Measurements from ENCODE around the gene PTPRK. TPM values are rescaled to one million over a fixed set of nuclear protein-coding genes. Genes with fewer than 3 reads are reported as not detected.

Gene PTPRK
- polyA plus RNA-seq, 3 donors: 0.01 TPM; not detected in 2

- no peak overlapping the region for H3K27ac ChIP-seq (ENCODE audit: low read depth in 1 of 2, low read length in 2 of 2)
- no peak for DNase-seq
- Mint-ChIP-seq H3K4me1 (peaks cover 3% of the 10 kb centered on the region), H3K27me3 (ENCODE audit: low read depth in 3 of 3) (peaks cover 0 to 2% (median 0%) of the 10 kb centered on the region in 3 donors), H3K4me3 (no peak overlapping the region), H3K36me3 (no peaks in the 10 kb centered on the region), H3K9me3 (peaks cover 0 to 5% (median 0%) of the 10 kb centered on the region in 7 donors), H3K27ac (no peak overlapping the region)
- WGBS (ENCODE audit: insufficient coverage): no CpG with 5 or more reads among the region's 2 CpGs
- no peaks in the 10 kb centered on the region for H4K20me1 ChIP-seq (ENCODE audit: insufficient read depth, low read length)
- H3K27me3 ChIP-seq (ENCODE audit: control insufficient read depth in 2 of 2, insufficient read depth in 2 of 2, low read length in 2 of 2): no peaks in the 10 kb centered on the region
- no peaks in the 10 kb centered on the region for H3K36me3 ChIP-seq (replicated peaks in 1 of 2; ENCODE audit: control insufficient read depth in 1 of 2, insufficient read depth in 2 of 2, low read length in 2 of 2)
- no peak overlapping the region for H3K4me3 ChIP-seq (replicated peaks in 1 of 3; ENCODE audit: low read depth in 2 of 3, low read length in 3 of 3)
- TF ChIP-seq CTCF (IDR thresholded peaks at IDR 0.05): no peak
- H3K79me2 ChIP-seq (ENCODE audit: insufficient read depth, low read length): no peaks in the 10 kb centered on the region
- H3K9me3 ChIP-seq (replicated peaks in 1 of 2; ENCODE audit: control insufficient read depth in 1 of 2, insufficient read depth in 1 of 2, low read length in 2 of 2): no peaks in the 10 kb centered on the region
- no peak overlapping the region for H3K9ac ChIP-seq (ENCODE audit: insufficient read depth, low read length, poor library complexity, severe bottlenecking)
- H2AFZ ChIP-seq (ENCODE audit: insufficient read depth, low read depth, low read length, poor library complexity, severe bottlenecking): no peak overlapping the region
- no peak overlapping the region for H3K4me2 ChIP-seq (replicated peaks; ENCODE audit: extremely low read depth, low read length, poor library complexity, severe bottlenecking)
- intact Hi-C loops (cut with micrococcal nuclease): no loop called here
- no peaks in the 10 kb centered on the region for H3K4me1 ChIP-seq (ENCODE audit: control insufficient read depth in 1 of 2, insufficient read depth in 2 of 2, low read length in 2 of 2)
Measured at GRCh38 chr6:128121610-128122009, 398.8 kb downstream of the PTPRK start.

- Histone ChIP-seq H3K4me1 (ENCODE audit: control insufficient read depth in 1 of 2, insufficient read depth in 2 of 2, low read length in 2 of 2) (no peaks in the 10 kb centered on the region), H3K9ac (ENCODE audit: insufficient read depth, low read length, poor library complexity, severe bottlenecking) (no peak overlapping the region), H3K27me3 (ENCODE audit: control insufficient read depth in 2 of 2, insufficient read depth in 2 of 2, low read length in 2 of 2) (no peaks in the 10 kb centered on the region), H4K20me1 (ENCODE audit: insufficient read depth, low read length) (no peaks in the 10 kb centered on the region), H3K36me3 (replicated peaks in 1 of 2; ENCODE audit: control insufficient read depth in 1 of 2, insufficient read depth in 2 of 2, low read length in 2 of 2) (no peaks in the 10 kb centered on the region), H3K9me3 (replicated peaks in 1 of 2; ENCODE audit: control insufficient read depth in 1 of 2, insufficient read depth in 1 of 2, low read length in 2 of 2) (no peaks in the 10 kb centered on the region), H2AFZ (ENCODE audit: insufficient read depth, low read depth, low read length, poor library complexity, severe bottlenecking) (no peak overlapping the region), H3K4me2 (replicated peaks; ENCODE audit: extremely low read depth, low read length, poor library complexity, severe bottlenecking) (no peak overlapping the region), H3K27ac (ENCODE audit: low read depth in 1 of 2, low read length in 2 of 2) (no peak overlapping the region), H3K4me3 (replicated peaks in 1 of 3; ENCODE audit: low read depth in 2 of 3, low read length in 3 of 3) (no peak overlapping the region), H3K79me2 (ENCODE audit: insufficient read depth, low read length) (no peaks in the 10 kb centered on the region)
- Mint-ChIP-seq H3K27me3 (ENCODE audit: low read depth in 3 of 3) (peaks cover 0 to 2% (median 0%) of the 10 kb centered on the region in 3 donors), H3K4me3 (no peak overlapping the region), H3K36me3 (no peaks in the 10 kb centered on the region), H3K27ac (no peak overlapping the region), H3K4me1 (peaks cover 3% of the 10 kb centered on the region), H3K9me3 (peaks cover 0 to 2% (median 0%) of the 10 kb centered on the region in 7 donors)
- intact Hi-C loops (cut with micrococcal nuclease): no loop called here
- no peak for TF ChIP-seq CTCF (IDR thresholded peaks at IDR 0.05)
- DNase-seq: no peak
Measured at GRCh38 chr6:128121190-128121589, 399.2 kb downstream of the PTPRK start.

Data from CD14-positive monocyte (primary cell).